Fibroblast of lung (primary cell): ENCODE measurements around the gene CCL5. TPM values are rescaled to one million over a fixed set of nuclear protein-coding genes. Genes with fewer than 3 reads are reported as not detected.

Experiments
- DNase-seq, 2 donors: peaks; one replicate each; pipeline versions ENCODE4 v3.0.0 to v3.0.0-alpha.2; 2010; ENCODE audit warnings: low read depth in 2 of 2
- H2AFZ ChIP-seq: 2 replicates; pipeline ENCODE4 v1.5.1; 2012; ENCODE audit warnings: low read length, control low read depth, inconsistent platforms
- H3K27ac ChIP-seq: 2 replicates; pipeline ENCODE4 v1.5.1; 2011; ENCODE audit warnings: low read length, control low read depth; ENCODE audit not compliant: insufficient read depth
- H3K27me3 ChIP-seq: 2 replicates; pipeline ENCODE4 v1.5.1; 2011; ENCODE audit warnings: mild to moderate bottlenecking, low read length; ENCODE audit not compliant: control insufficient read depth, insufficient read depth
- H3K36me3 ChIP-seq: 2 replicates; pipeline ENCODE4 v1.5.1; 2011; ENCODE audit warnings: low read length; ENCODE audit not compliant: control insufficient read depth, insufficient read depth
- H3K4me1 ChIP-seq: 2 replicates; pipeline ENCODE4 v1.5.1; 2011; ENCODE audit warnings: low read length; ENCODE audit not compliant: control insufficient read depth, insufficient read depth; ENCODE audit errors: extremely low read depth
- H3K4me2 ChIP-seq: 2 replicates; pipeline ENCODE4 v1.5.1; 2011; ENCODE audit warnings: low read length, control low read depth; ENCODE audit not compliant: insufficient read depth; ENCODE audit errors: extremely low read depth
- H3K4me3 ChIP-seq, 4 experiments: fragments of 200-600 bp in 1 of 4; sonication (generic) in 1 of 4; replicated peaks in 1 of 4; 2 replicates each; pipeline ENCODE4 v1.5.1; 2011 to 2016; ENCODE audit warnings: low read length in 4 of 4, low read depth in 3 of 4, mild to moderate bottlenecking in 3 of 4, control low read depth in 2 of 4, inconsistent platforms in 1 of 4, mixed read lengths in 1 of 4; ENCODE audit not compliant: insufficient read depth in 1 of 4; ENCODE audit errors: control extremely low read depth in 1 of 4
- H3K79me2 ChIP-seq: 2 replicates; pipeline ENCODE4 v1.5.1; 2012; ENCODE audit warnings: mild to moderate bottlenecking, low read length, inconsistent platforms; ENCODE audit not compliant: control insufficient read depth, insufficient read depth
- H3K9ac ChIP-seq: 2 replicates; pipeline ENCODE4 v1.5.1; 2011; ENCODE audit warnings: mild to moderate bottlenecking, low read length, control low read depth; ENCODE audit not compliant: insufficient read depth
- H3K9me3 ChIP-seq: 2 replicates; pipeline ENCODE4 v1.5.1; 2012; ENCODE audit warnings: low read depth, low read length; ENCODE audit not compliant: control insufficient read depth, insufficient read depth
- H4K20me1 ChIP-seq: 2 replicates; pipeline ENCODE4 v1.5.1; 2011; ENCODE audit warnings: low read length; ENCODE audit not compliant: control insufficient read depth, insufficient read depth; ENCODE audit errors: extremely low read depth
- CTCF ChIP-seq, 2 donors: IDR thresholded peaks in 1 of 2; conservative IDR thresholded peaks in 1 of 2; 1 replicate in 1 of 2; 2 replicates in 1 of 2; pipeline ENCODE4 v1.5.1; 2011 to 2012; ENCODE audit warnings: low read length in 2 of 2, control low read depth in 1 of 2, inconsistent platforms in 1 of 2, low read depth in 1 of 2, mild to moderate bottlenecking in 1 of 2
- EZH2 ChIP-seq: IDR thresholded peaks from 2 replicates; pipeline ENCODE4 v1.5.1; 2012; ENCODE audit warnings: low read length, control low read depth, mild to moderate bottlenecking; ENCODE audit errors: missing control alignments
- polyA minus RNA-seq: library from RNA; depleted of rRNA, polyadenylated mRNA; stranded (reverse); fragments of >200 nt; gene quantifications from 2 replicates; pipeline ENCODE4 v1.2.3, GENCODE V29; 2011; ENCODE audit warnings: low replicate concordance
- polyA plus RNA-seq, 2 donors: library from polyadenylated mRNA; depleted of rRNA in 1 of 2; stranded (reverse) in 1 of 2; unstranded in 1 of 2; fragments of >200 nt; gene quantifications; 2 replicates each; pipeline ENCODE4 v1.2.1, GENCODE V29; 2011 to 2012; ENCODE audit warnings: missing spikeins in 1 of 2
- total RNA-seq: library from RNA; depleted of rRNA; stranded (reverse); fragments of >200 nt; gene quantifications from 2 replicates; pipeline ENCODE4 v1.2.1, GENCODE V29; 2014

CCL5 gene
- total RNA-seq, result not detected in 2 replicates
- polyA plus RNA-seq, result 0.03 and 0.07 TPM in 2 replicates
- not detected in 2 replicates for polyA plus RNA-seq (2012)
- not detected in 2 replicates for polyA minus RNA-seq

- Histone ChIP-seq H3K27me3 (no peaks in the 10 kb centered on the region), H3K9ac (no peak within 1 kb of the TSS), H3K9me3 (no peaks in the 10 kb centered on the region), H3K27ac (no peak within 1 kb of the TSS), H3K4me2 (no peak within 1 kb of the TSS), H3K36me3 (no peaks in the 10 kb centered on the region), H4K20me1 (no peaks in the 10 kb centered on the region), H3K4me3 (no peak within 1 kb of the TSS), H2AFZ (no peak within 1 kb of the TSS), H3K79me2 (no peaks in the 10 kb centered on the region), H3K4me1 (no peaks in the 10 kb centered on the region)
- DNase-seq, result no peak
- TF ChIP-seq EZH2 (no peak), CTCF (conservative IDR thresholded peaks at IDR 0.05 in 1 of 2, IDR thresholded peaks at IDR 0.05 in 1 of 2; ENCODE audit: low read depth in 1 of 2, low read length in 2 of 2) (no peak)
These were observed at the start of gene CCL5 for GRCh38 chr17:35879773-35880654. CCL5 (minus strand) TSS chr17:35880360.

GRCh38 chr17:35927714-35928113 is 47.6 kb upstream of the CCL5 start:
- TF ChIP-seq EZH2, result no peak
- no peak for TF ChIP-seq CTCF (conservative IDR thresholded peaks at IDR 0.05 in 1 of 2, IDR thresholded peaks at IDR 0.05 in 1 of 2; ENCODE audit: low read depth in 1 of 2, low read length in 2 of 2)
- Histone ChIP-seq H3K4me1 (no peaks in the 10 kb centered on the region), H4K20me1 (no peaks in the 10 kb centered on the region), H2AFZ (no peak overlapping the region), H3K9me3 (no peaks in the 10 kb centered on the region), H3K27me3 (no peaks in the 10 kb centered on the region), H3K9ac (no peak overlapping the region), H3K27ac (no peak overlapping the region), H3K4me2 (no peak overlapping the region), H3K4me3 (no peak overlapping the region), H3K79me2 (no peaks in the 10 kb centered on the region), H3K36me3 (no peaks in the 10 kb centered on the region)
- DNase-seq, result no peak

- no peak for TF ChIP-seq CTCF (conservative IDR thresholded peaks at IDR 0.05 in 1 of 2, IDR thresholded peaks at IDR 0.05 in 1 of 2; ENCODE audit: low read depth in 1 of 2, low read length in 2 of 2)
- no peak for TF ChIP-seq EZH2
- H3K27ac ChIP-seq, result no peak overlapping the region
- H3K27me3 ChIP-seq, result no peaks in the 10 kb centered on the region
- H3K4me1 ChIP-seq, result no peaks in the 10 kb centered on the region
- no peak overlapping the region for H3K4me2 ChIP-seq
- no peak overlapping the region for H2AFZ ChIP-seq
- no peak overlapping the region for H3K9ac ChIP-seq
- H4K20me1 ChIP-seq, result no peaks in the 10 kb centered on the region
- no peaks in the 10 kb centered on the region for H3K36me3 ChIP-seq
- no peaks in the 10 kb centered on the region for H3K79me2 ChIP-seq
- H3K9me3 ChIP-seq, result no peaks in the 10 kb centered on the region
- DNase-seq, result no peak
- H3K4me3 ChIP-seq, result no peak overlapping the region
These were observed 43.5 kb upstream of the CCL5 start for GRCh38 chr17:35923609-35924114.
